ENCODE data around the gene HIPK2. TPM values are rescaled to one million over a fixed set of nuclear protein-coding genes. Genes with fewer than 3 reads are reported as not detected.

The HIPK2 gene
- total RNA-seq (17.5 TPM), polyA plus RNA-seq (1 to 10 TPM in 1 of 4 donors, under 1 TPM in 3; 0.44 to 1.3 (median 0.68) TPM)

DNA sequence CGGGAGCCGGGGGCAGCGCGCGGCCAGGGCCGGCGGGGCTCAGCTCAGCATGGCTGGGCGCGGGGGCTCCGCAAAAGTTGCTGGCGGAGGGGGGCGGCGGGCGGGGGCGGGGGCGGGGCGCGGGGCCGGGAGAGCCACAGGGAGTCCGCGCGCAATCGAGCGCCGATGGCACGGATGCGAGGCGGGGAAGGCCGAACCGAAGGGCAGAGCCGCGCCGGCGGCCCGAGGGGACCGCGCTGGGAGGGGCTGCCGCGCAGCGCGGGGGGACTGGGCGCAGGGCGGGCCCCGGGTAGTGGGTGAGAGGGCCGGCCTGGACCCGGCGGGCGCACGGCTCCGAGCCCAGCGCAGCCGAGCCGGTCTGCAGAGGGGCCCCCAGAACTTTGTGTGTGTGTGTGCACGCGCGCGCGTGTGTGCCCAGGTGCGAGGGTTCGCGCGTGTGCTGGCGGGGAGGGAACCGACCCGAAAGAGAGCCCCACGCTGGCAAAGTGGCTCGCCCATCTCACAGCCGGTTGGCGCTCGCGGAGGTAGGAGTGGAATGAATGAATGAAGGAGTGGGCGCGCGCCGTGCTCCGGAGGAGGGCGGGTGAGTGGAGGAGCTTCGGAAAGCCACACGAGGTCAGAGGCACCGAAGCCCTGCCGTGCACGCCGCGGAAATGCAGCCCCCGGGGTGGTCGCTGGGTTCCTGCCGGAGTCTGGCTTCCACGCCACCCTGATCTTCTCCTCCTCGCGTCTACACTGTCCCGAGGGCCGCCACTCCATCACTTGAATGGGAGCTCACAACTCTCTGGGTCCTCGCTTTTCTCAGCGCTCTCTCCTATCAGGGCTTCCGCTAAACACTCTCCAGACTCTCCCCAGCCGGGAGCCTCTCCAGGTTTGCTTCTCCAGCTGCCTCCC, at the start of gene HIPK2:
Gene HIPK2 (minus strand): TSS at position 51 of the 894 bp plus-strand sequence. CDS start 375 bp downstream, outside the sequence.
- Histone ChIP-seq H3K36me3 (ENCODE audit: control insufficient read depth, insufficient read depth, low read length) (no peaks in the 10 kb centered on the region), H3K9me3 (ENCODE audit: control insufficient read depth in 2 of 2, low read length in 2 of 2) (no peaks in the 10 kb centered on the region), H3K27ac (ENCODE audit: insufficient read depth, low read length, poor library complexity, severe bottlenecking) (peak within 1 kb of the TSS; percentile 72), H3K27me3 (ENCODE audit: control insufficient read depth, insufficient read depth, low read length) (peaks cover 25% of the 10 kb centered on the region), H3K4me3 (ENCODE audit: low read depth, low read length) (peak within 1 kb of the TSS; percentile 99), H3K4me1 (ENCODE audit: control insufficient read depth, insufficient read depth, low read length, poor library complexity, severe bottlenecking) (peaks cover 17% of the 10 kb centered on the region)
- Mint-ChIP-seq H3K4me1 (peaks cover 23 to 40% (median 24%) of the 10 kb centered on the region in 4 donors), H3K9me3 (peaks cover 0 to 3% (median 0%) of the 10 kb centered on the region in 7 donors), H3K36me3 (no peaks in the 10 kb centered on the region), H3K27me3 (peaks cover 24% of the 10 kb centered on the region), H3K4me3 (peak within 1 kb of the TSS; percentile 93 to 98 (median 95)), H3K27ac (peak within 1 kb of the TSS; percentile 92 to 97 (median 96))
- ATAC-seq (ENCODE audit: low read depth in 2 of 2) (peak; percentile 58 to 64), DNase-seq (peak; percentile 60 to 66 (median 66))

DNA sequence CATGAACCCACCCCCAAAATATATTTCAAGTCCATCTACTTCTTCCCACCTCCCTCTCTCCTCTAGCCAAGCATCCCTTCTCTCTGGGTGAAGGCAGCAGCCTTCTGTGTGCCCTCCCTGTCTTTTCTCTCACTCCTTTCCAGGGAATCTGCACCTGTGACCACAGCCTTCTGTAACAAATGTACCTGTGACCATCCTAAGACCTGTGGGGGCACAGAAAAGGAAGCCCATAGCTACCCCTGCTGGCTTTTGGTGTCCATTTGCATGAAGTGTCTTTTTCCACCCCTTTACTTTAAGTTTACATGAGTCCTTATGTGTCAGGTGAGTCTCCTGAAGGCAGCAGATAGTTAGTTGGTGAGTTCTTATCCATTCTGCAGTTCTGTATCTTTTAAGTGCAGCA, 49.2 kb upstream of the HIPK2 start:
- Histone ChIP-seq H3K36me3 (ENCODE audit: control insufficient read depth, insufficient read depth, low read length) (no peaks in the 10 kb centered on the region), H3K4me3 (ENCODE audit: low read depth, low read length) (no peak overlapping the region), H3K9me3 (ENCODE audit: control insufficient read depth in 2 of 2, low read length in 2 of 2) (no peaks in the 10 kb centered on the region), H3K27ac (ENCODE audit: insufficient read depth, low read length, poor library complexity, severe bottlenecking) (no peak overlapping the region), H3K4me1 (ENCODE audit: control insufficient read depth, insufficient read depth, low read length, poor library complexity, severe bottlenecking) (peaks cover 20% of the 10 kb centered on the region), H3K27me3 (ENCODE audit: control insufficient read depth, insufficient read depth, low read length) (no peaks in the 10 kb centered on the region)
- Mint-ChIP-seq H3K27me3 (peaks cover 13% of the 10 kb centered on the region), H3K36me3 (no peaks in the 10 kb centered on the region), H3K27ac (no peak overlapping the region), H3K9me3 (peaks cover 0 to 3% (median 0%) of the 10 kb centered on the region in 7 donors), H3K4me3 (no peak overlapping the region), H3K4me1 (peaks cover 11 to 27% (median 16%) of the 10 kb centered on the region in 4 donors)
- DNase-seq (peak in 1 of 3 donors; percentile 24), ATAC-seq (ENCODE audit: low read depth in 2 of 2) (no peak)

DNA sequence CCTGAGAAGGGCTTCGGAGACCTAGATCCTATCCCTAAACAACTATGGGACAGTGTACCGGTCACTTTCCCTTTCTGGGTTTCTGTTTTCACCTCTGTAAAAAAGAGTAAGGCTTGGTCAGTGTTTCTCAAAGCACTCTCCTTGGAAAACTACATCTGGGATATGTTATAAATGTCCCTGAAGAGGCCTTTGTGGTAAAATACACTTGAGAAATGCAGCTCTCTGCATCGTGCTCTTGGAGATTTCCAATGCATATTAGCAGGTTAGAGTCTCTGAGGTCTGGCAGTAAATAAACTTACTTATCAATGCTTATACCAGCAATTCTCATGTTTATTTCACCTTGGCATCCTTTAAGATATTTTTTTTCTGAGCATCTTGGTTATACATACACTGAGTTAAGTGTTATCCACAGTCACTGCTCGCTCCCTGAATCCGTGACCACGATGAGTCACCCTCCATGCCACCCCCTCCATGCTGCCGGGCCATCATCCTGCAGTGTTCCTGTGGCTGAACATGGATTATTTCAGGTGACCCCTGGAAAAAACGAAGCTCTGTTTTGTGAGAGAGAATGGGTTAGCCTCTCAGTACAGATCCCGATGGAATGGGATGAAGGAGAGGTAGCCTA, 48.0 kb upstream of the HIPK2 start:
- Mint-ChIP-seq H3K36me3 (no peaks in the 10 kb centered on the region), H3K4me1 (peaks cover 5 to 20% (median 10%) of the 10 kb centered on the region in 4 donors), H3K9me3 (peaks cover 0 to under 1% (median 0%) of the 10 kb centered on the region in 7 donors), H3K27me3 (peaks cover 10% of the 10 kb centered on the region), H3K4me3 (no peak overlapping the region), H3K27ac (no peak overlapping the region)
- Histone ChIP-seq H3K27ac (ENCODE audit: insufficient read depth, low read length, poor library complexity, severe bottlenecking) (no peak overlapping the region), H3K4me3 (ENCODE audit: low read depth, low read length) (no peak overlapping the region), H3K27me3 (ENCODE audit: control insufficient read depth, insufficient read depth, low read length) (no peaks in the 10 kb centered on the region), H3K4me1 (ENCODE audit: control insufficient read depth, insufficient read depth, low read length, poor library complexity, severe bottlenecking) (peaks cover 16% of the 10 kb centered on the region), H3K36me3 (ENCODE audit: control insufficient read depth, insufficient read depth, low read length) (no peaks in the 10 kb centered on the region), H3K9me3 (ENCODE audit: control insufficient read depth in 2 of 2, low read length in 2 of 2) (no peaks in the 10 kb centered on the region)
- no peak for DNase-seq
- no peak for ATAC-seq (ENCODE audit: low read depth in 2 of 2)

DNA sequence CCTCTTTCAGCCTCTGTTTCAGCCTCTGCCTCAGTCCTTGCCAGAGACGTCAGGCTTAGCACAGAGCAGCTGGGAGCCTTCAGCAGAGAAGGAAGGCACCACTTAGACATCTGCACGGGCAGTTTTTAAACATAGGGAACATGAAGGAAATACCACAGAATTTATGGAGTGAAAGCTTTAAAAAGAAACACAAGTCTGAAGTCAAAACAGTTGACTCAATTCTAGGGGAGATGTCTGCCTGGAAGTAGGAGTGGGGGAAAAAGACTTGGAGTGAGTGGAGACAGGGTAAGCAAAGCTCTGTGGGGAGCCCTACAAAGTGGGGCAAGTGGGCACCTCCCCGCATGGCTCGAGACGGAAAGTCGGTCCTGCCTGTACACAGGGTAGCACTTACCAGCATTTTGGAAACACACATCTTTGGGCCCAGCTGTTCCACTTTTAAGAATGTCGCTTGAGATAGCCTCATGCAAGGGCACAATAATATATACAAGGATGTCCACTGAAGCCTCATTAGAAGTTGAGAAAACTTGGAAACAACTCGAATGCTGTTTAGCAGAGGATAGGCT, 46.2 kb upstream of the HIPK2 start:
- Histone ChIP-seq H3K27me3 (ENCODE audit: control insufficient read depth, insufficient read depth, low read length) (no peaks in the 10 kb centered on the region), H3K4me3 (ENCODE audit: low read depth, low read length) (no peak overlapping the region), H3K27ac (ENCODE audit: insufficient read depth, low read length, poor library complexity, severe bottlenecking) (no peak overlapping the region), H3K36me3 (ENCODE audit: control insufficient read depth, insufficient read depth, low read length) (no peaks in the 10 kb centered on the region), H3K4me1 (ENCODE audit: control insufficient read depth, insufficient read depth, low read length, poor library complexity, severe bottlenecking) (peaks cover 4% of the 10 kb centered on the region), H3K9me3 (ENCODE audit: control insufficient read depth in 2 of 2, low read length in 2 of 2) (no peaks in the 10 kb centered on the region)
- no peak overlapping the region for H3K27ac Mint-ChIP-seq
- H3K4me3 Mint-ChIP-seq, result no peak overlapping the region
- no peaks in the 10 kb centered on the region for H3K36me3 Mint-ChIP-seq
- H3K9me3 Mint-ChIP-seq, result peaks cover 0 to 1% (median 0%) of the 10 kb centered on the region in 7 donors
- H3K4me1 Mint-ChIP-seq, result peaks cover 0 to 5% (median 0%) of the 10 kb centered on the region in 4 donors
- no peak for ATAC-seq (ENCODE audit: low read depth in 2 of 2)
- H3K27me3 Mint-ChIP-seq, result peaks cover 8% of the 10 kb centered on the region
- DNase-seq, result no peak

DNA sequence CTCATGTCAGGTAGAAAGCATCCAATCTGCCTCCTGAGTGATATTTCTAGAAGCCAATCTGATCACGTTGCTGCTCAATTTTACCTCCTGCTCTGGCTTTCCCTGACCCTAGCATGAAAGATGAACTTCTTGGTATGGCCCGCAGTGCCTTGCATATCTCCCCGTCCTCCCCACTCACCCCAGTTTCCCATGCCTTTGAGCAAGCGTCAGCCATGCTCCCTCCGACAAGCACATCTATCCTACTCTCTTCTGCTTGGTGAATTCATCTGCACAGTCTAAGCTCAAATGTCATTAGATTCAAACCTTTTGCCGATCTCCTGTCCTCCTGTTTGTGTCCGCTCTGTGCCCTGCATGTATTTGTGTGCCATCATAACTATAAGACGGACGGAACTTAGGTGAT, 45.1 kb upstream of the HIPK2 start:
- H3K4me3 ChIP-seq (ENCODE audit: low read depth, low read length), result no peak overlapping the region
- no peak overlapping the region for H3K27ac Mint-ChIP-seq
- no peak for DNase-seq
- peaks cover 8% of the 10 kb centered on the region for H3K27me3 Mint-ChIP-seq
- H3K4me1 ChIP-seq (ENCODE audit: control insufficient read depth, insufficient read depth, low read length, poor library complexity, severe bottlenecking), result no peaks in the 10 kb centered on the region
- no peaks in the 10 kb centered on the region for H3K36me3 ChIP-seq (ENCODE audit: control insufficient read depth, insufficient read depth, low read length)
- H3K27me3 ChIP-seq (ENCODE audit: control insufficient read depth, insufficient read depth, low read length), result no peaks in the 10 kb centered on the region
- peaks cover 0 to 1% (median 0%) of the 10 kb centered on the region in 7 donors for H3K9me3 Mint-ChIP-seq
- ATAC-seq (ENCODE audit: low read depth in 2 of 2), result no peak
- no peaks in the 10 kb centered on the region for H3K36me3 Mint-ChIP-seq
- H3K4me3 Mint-ChIP-seq, result no peak overlapping the region
- H3K27ac ChIP-seq (ENCODE audit: insufficient read depth, low read length, poor library complexity, severe bottlenecking), result no peak overlapping the region
- no peaks in the 10 kb centered on the region for H3K4me1 Mint-ChIP-seq
- no peaks in the 10 kb centered on the region for H3K9me3 ChIP-seq (ENCODE audit: control insufficient read depth in 2 of 2, low read length in 2 of 2)

DNA sequence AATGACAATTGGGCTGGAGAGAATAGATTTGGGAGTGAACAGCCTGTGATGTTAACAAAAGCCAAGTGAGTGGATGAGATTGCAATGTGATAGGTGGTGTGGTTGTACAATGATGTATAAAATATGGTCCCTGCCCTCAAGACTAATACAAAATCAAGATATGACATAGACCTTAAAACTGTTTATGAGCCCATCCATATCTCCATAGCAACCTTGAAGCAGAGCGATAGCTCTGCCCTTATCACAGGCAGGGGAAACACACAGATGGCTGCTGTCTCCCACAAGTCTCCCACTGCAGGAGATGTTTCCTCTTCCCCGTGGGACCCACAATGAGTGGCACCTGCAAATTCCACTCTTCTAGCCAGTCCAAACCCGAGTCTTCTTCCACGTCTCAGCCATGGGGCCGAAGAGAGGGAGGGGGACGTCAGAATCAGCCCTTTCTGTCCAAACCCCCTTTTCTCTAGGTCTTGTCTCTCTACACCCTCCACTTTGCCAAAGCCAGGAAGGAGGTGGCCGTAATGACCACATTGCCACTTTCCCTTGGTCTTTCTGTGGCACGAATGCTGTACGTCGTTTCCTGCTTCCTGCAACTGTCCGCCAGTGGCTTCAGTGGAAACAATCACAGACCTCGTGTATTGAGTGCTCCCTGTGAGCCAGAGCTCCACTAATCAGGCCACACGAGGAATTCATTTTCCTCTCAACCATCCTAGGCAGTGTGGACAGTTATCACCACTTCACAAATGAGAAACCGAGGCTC, 43.7 kb upstream of the HIPK2 start:
- no peak overlapping the region for H3K27ac Mint-ChIP-seq
- peaks cover under 1% of the 10 kb centered on the region for H3K27me3 Mint-ChIP-seq
- H3K4me1 ChIP-seq (ENCODE audit: control insufficient read depth, insufficient read depth, low read length, poor library complexity, severe bottlenecking), result no peaks in the 10 kb centered on the region
- no peak for DNase-seq
- H3K4me3 Mint-ChIP-seq, result no peak overlapping the region
- no peaks in the 10 kb centered on the region for H3K27me3 ChIP-seq (ENCODE audit: control insufficient read depth, insufficient read depth, low read length)
- no peaks in the 10 kb centered on the region for H3K36me3 Mint-ChIP-seq
- H3K9me3 Mint-ChIP-seq, result peaks cover 0 to 4% (median 0%) of the 10 kb centered on the region in 7 donors
- no peak overlapping the region for H3K4me3 ChIP-seq (ENCODE audit: low read depth, low read length)
- H3K36me3 ChIP-seq (ENCODE audit: control insufficient read depth, insufficient read depth, low read length), result no peaks in the 10 kb centered on the region
- H3K9me3 ChIP-seq (ENCODE audit: control insufficient read depth in 2 of 2, low read length in 2 of 2), result no peaks in the 10 kb centered on the region
- no peak for ATAC-seq (ENCODE audit: low read depth in 2 of 2)
- H3K27ac ChIP-seq (ENCODE audit: insufficient read depth, low read length, poor library complexity, severe bottlenecking), result no peak overlapping the region
- no peaks in the 10 kb centered on the region for H3K4me1 Mint-ChIP-seq

DNA sequence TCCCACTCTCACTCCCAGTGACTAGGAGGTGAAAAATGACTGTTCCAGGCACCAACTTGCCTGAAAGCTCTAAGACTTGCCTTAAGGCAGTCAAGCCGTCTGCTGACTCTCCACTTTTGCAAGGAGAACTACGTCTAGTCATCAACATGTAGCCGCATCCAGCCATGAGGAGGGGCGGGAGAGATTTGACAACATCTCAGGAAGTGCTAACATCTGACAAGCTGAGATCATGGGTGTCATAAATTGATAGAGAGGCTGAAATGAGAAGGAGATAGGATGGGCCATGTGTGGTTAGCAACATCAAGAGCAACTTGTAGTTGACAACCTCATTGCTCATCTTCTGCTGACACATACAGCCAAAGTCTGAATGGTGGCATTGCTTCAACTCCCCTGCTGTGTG, 42.3 kb upstream of the HIPK2 start:
- H3K4me1 Mint-ChIP-seq, result no peaks in the 10 kb centered on the region
- DNase-seq (no peak), ATAC-seq (ENCODE audit: low read depth in 2 of 2) (no peak)

More for the DNA sequence above, 42.3 kb upstream of the HIPK2 start:
- Histone ChIP-seq H3K27ac (ENCODE audit: insufficient read depth, low read length, poor library complexity, severe bottlenecking) (no peak overlapping the region), H3K4me1 (ENCODE audit: control insufficient read depth, insufficient read depth, low read length, poor library complexity, severe bottlenecking) (no peaks in the 10 kb centered on the region), H3K9me3 (ENCODE audit: control insufficient read depth in 2 of 2, low read length in 2 of 2) (no peaks in the 10 kb centered on the region), H3K27me3 (ENCODE audit: control insufficient read depth, insufficient read depth, low read length) (no peaks in the 10 kb centered on the region), H3K4me3 (ENCODE audit: low read depth, low read length) (no peak overlapping the region), H3K36me3 (ENCODE audit: control insufficient read depth, insufficient read depth, low read length) (no peaks in the 10 kb centered on the region)
- Mint-ChIP-seq H3K36me3 (no peaks in the 10 kb centered on the region), H3K27ac (no peak overlapping the region), H3K4me3 (no peak overlapping the region), H3K27me3 (peaks cover 10% of the 10 kb centered on the region), H3K9me3 (peaks cover 0 to 4% (median 0%) of the 10 kb centered on the region in 7 donors)
